Activated CD4-positive, alpha-beta T cell treated with anti-CD3 and anti-CD28 coated beads for 36 hours (primary cell): ENCODE results near the gene LRWD1. TPM values are rescaled to one million over a fixed set of nuclear protein-coding genes. Genes with fewer than 3 reads are reported as not detected.
A peak's percentile ranks its signal among the peaks of the same experiment; 100 is the strongest.

Source experiments
- ATAC-seq: fragments of 200-7000 bp; cut with Tn5 transposase; one replicate; pipeline ENCODE4 v1.10.0; 2021; ENCODE audit warnings: mild to moderate bottlenecking, moderate library complexity
- CTCF ChIA-PET: fragments of 350-600 bp; sonication (Branson Sonifier 250); formaldehyde crosslinking; loops from one replicate; lab custom pipeline; 2021; ENCODE audit warnings: antibody characterized with exemption; lab: Charles Lee
- POLR2A ChIA-PET: fragments of 350-600 bp; sonication (Branson Sonifier 250); formaldehyde crosslinking; loops from one replicate; lab custom pipeline; 2021; ENCODE audit warnings: antibody characterized with exemption, inconsistent platforms; lab: Charles Lee
- DNase-seq: peaks from one replicate; pipeline ENCODE4 v3.0.0-alpha.2; 2020
- H3K27ac Mint-ChIP-seq: one replicate; pipeline ENCODE4 v1.8.0; 2021; ENCODE audit warnings: mixed read lengths
- H3K27me3 Mint-ChIP-seq: one replicate; pipeline ENCODE4 v1.8.0; 2021; ENCODE audit warnings: mixed read lengths
- H3K36me3 Mint-ChIP-seq: one replicate; pipeline ENCODE4 v1.8.0; 2021; ENCODE audit warnings: low read depth, mixed read lengths
- H3K4me1 Mint-ChIP-seq: one replicate; pipeline ENCODE4 v1.8.0; 2021; ENCODE audit warnings: mixed read lengths
- H3K4me3 Mint-ChIP-seq: one replicate; pipeline ENCODE4 v1.8.0; 2021; ENCODE audit warnings: mild to moderate bottlenecking, moderate library complexity, mixed read lengths
- H3K9me3 Mint-ChIP-seq: one replicate; pipeline ENCODE4 v1.8.0; 2021; ENCODE audit warnings: low read depth, mixed read lengths
- intact Hi-C, 2 experiments: fragments of 100-400 bp; cut with DNase I in 1 of 2; cut with micrococcal nuclease in 1 of 2; formaldehyde crosslinking; loops; one replicate each; pipeline versions ENCODE4 v1.14.2 to v1.15.1; 2022 to 2024; cut with DNase I, micrococcal nuclease
- total RNA-seq, 2 experiments: library from RNA; stranded (reverse); gene quantifications; one replicate each; pipeline ENCODE4 v1.2.3, GENCODE V29; 2021

Gene LRWD1
- 10 to 100 TPM; 13.6 to 14.4 TPM for total RNA-seq

DNA sequence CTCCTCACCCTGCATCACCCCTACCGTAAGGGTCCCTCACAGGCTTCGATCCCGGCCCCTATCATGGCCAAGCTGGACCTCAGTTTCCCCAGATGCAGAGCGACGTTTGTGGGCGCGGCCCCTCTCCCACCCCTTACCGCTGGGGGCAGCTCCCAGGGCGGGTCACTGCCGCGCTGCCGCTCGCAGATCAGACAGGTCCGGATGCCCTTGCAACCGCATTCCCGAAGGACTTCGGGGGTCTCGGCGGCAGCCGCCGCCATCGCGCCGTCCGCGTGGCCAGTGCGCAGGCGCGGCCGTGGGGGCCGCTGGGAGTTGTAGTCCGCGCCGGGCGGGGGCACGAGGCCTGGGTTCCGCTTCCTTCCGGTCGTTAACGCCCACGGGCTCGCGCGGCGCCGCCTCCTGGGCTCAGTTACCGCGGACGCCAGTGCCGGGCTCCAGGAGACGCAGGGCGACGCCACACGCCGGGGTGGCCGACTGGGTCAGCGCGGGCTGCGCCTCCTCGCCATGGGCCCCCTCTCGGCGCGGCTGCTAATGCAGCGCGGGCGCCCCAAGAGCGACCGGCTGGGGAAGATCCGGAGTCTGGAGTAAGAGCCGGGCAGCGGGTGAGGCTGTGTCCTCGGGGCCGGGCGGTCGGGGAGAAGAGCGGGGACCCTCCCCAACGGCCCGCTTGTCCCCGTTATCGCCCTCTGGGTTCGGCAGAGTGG is at the start of gene LRWD1, which contains the start of gene ALKBH4:
TSS of gene LRWD1 (plus strand) at position 408 of the 704 bp plus-strand sequence. CDS start at position 505, 97 bp downstream.
TSS of gene ALKBH4 (minus strand) at position 287 of the 704 bp plus-strand sequence. CDS start at position 260, 27 bp downstream.
- CTCF ChIA-PET, result interaction anchor here (0.8 to 1.8 kb wide), 4 partner anchors 9 to 52 kb away, joined by 3 to 7 read pairs (median 4); no protein-coding TSS in a partner anchor

DNA sequence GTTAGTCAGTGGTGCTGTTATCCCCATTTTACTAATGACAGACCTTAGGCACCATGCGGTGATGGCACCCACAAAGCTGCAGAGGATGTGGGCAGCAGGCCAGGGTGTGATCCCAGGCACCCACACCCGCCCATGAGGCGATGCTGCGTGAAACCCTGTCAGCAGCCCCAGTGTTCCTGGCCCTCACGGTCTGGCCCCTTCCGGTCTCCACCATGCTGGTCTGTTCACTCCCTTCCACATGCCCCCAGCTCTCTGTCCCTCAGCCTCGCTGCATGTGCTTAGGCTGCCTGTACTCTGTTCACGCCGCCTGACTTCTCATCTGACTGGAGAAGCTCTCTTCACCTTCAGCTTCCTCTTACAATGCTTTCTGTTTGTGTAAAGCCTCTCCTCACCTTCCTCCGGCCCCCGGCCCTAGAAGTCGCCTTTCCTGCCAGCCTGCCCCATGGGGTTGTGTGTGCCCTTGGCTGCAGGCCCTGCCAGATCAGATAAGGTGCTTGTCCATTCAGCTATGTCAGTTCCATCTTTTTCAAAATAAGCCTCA is 49.0 kb upstream of the LRWD1 start:
- ATAC-seq (peak; percentile 85), DNase-seq (peak; percentile 83)
- Mint-ChIP-seq H3K4me1 (peaks cover 55% of the 10 kb centered on the region), H3K4me3 (peak overlapping the region; percentile 29), H3K27ac (peak overlapping the region; percentile 95), H3K9me3 (no peaks in the 10 kb centered on the region), H3K27me3 (no peaks in the 10 kb centered on the region), H3K36me3 (peaks cover 60% of the 10 kb centered on the region)
- intact Hi-C loops, result loop anchor here in 1 of 2 experiments (1.0 to 2.0 kb wide), 2 partner anchors 11 to 17 kb away; partner anchors contain the start of gene ORAI2
- CTCF ChIA-PET, result interaction anchor here (1.1 to 2.6 kb wide), 4 partner anchors 10 to 18 kb away, joined by 3 to 13 read pairs (median 9); partner anchors contain the start of gene ORAI2
- POLR2A ChIA-PET, result interaction anchor here (0.5 to 1.3 kb wide), 6 partner anchors 10 to 1263 kb away, joined by 3 to 7 read pairs (median 4); no protein-coding TSS in a partner anchor

More for the DNA sequence above, at the start of gene LRWD1, which contains the start of gene ALKBH4:
- no peaks in the 10 kb centered on the region for H3K9me3 Mint-ChIP-seq
- H3K4me1 Mint-ChIP-seq, result peaks cover 30% of the 10 kb centered on the region
- intact Hi-C loops, result loop anchor here (1.0 to 10.0 kb wide), 8 partner anchors 31 to 1140 kb away; partner anchors contain the start of genes PRKRIP1 (in 2 of the 2), SH2B2 (in 2 of the 2), IFT22 (in 1 of the 2) and ORAI2 (in 1 of the 2)
- POLR2A ChIA-PET, result no interaction called here
- H3K36me3 Mint-ChIP-seq, result no peaks in the 10 kb centered on the region
- peak; percentile 98 for DNase-seq
- H3K27me3 Mint-ChIP-seq, result no peaks in the 10 kb centered on the region
- peak within 1 kb of the TSS; percentile 95 for H3K4me3 Mint-ChIP-seq
- peak within 1 kb of the TSS; percentile 73 for H3K27ac Mint-ChIP-seq
- peak; percentile 94 for ATAC-seq

DNA sequence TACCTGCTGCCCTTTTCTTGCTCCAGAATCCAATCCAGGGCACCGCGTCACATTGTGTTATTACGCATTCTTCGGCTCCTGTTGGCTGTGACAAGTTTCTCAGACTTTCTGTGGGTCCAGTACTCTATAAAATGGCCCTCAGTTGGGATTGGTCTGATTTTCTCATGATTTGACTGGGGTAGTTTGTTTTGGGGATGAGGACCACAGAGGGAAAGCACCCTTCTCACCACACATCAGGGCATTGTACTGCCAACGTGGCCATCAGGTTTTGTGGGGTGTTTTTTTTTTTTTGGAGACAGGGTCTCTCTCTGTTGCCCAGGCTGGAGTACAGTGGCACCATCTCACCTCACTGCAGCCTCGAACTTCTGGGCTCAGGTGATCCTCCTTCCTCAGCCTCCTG is 48.4 kb upstream of the LRWD1 start:
- intact Hi-C loops, result loop anchor here in 1 of 2 experiments (2.0 kb wide), 1 partner anchor 16 kb away; the partner anchor contains the start of gene ORAI2
- H3K9me3 Mint-ChIP-seq, result no peaks in the 10 kb centered on the region
- ATAC-seq, result no peak
- CTCF ChIA-PET, result interaction anchor here (2.4 to 2.6 kb wide), 2 partner anchors 9 to 12 kb away, joined by 11 to 13 read pairs; no protein-coding TSS in a partner anchor
- POLR2A ChIA-PET, result interaction anchor here (0.6 to 1.1 kb wide), 3 partner anchors 11 to 676 kb away, joined by 3 to 7 read pairs (median 3); no protein-coding TSS in a partner anchor
- no peaks in the 10 kb centered on the region for H3K27me3 Mint-ChIP-seq
- peak overlapping the region; percentile 29 for H3K4me3 Mint-ChIP-seq
- peak overlapping the region; percentile 95 for H3K27ac Mint-ChIP-seq
- H3K4me1 Mint-ChIP-seq, result peaks cover 61% of the 10 kb centered on the region
- no peak for DNase-seq
- peaks cover 62% of the 10 kb centered on the region for H3K36me3 Mint-ChIP-seq

DNA sequence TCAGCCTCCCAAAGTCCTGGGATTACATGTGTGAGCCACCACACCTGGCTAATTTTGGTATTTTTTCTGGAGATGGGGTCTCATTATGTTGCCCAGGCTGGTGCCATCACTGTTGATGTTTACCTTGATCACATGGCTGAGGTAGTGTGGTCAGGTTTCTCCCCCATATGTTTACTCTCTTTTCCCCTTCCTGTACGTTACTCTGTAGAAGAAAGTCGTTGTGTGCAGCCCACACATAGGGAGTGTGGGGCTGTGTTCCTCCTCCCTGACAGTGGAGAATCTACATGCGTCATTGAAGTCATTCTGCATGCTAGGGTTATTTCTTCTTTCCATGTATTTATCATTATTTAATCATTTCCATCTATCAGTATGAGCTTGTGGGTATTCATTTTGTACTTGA is 47.7 kb upstream of the LRWD1 start:
- Mint-ChIP-seq H3K27me3 (no peaks in the 10 kb centered on the region), H3K9me3 (no peaks in the 10 kb centered on the region), H3K4me1 (peaks cover 61% of the 10 kb centered on the region), H3K4me3 (peak overlapping the region; percentile 2), H3K36me3 (peaks cover 57% of the 10 kb centered on the region), H3K27ac (peak overlapping the region; percentile 95)
- intact Hi-C loops, result loop anchor here in 1 of 2 experiments (2.0 kb wide), 1 partner anchor 16 kb away; the partner anchor contains the start of gene ORAI2
- CTCF ChIA-PET, result interaction anchor here (0.6 to 1.1 kb wide), 2 partner anchors 9 to 1558 kb away, joined by 3 to 6 read pairs; no protein-coding TSS in a partner anchor
- POLR2A ChIA-PET, result interaction anchor here (0.6 to 0.9 kb wide), 3 partner anchors 9 to 54 kb away, joined by 3 to 7 read pairs (median 3); no protein-coding TSS in a partner anchor
- DNase-seq (no peak), ATAC-seq (peak; percentile 14)

DNA sequence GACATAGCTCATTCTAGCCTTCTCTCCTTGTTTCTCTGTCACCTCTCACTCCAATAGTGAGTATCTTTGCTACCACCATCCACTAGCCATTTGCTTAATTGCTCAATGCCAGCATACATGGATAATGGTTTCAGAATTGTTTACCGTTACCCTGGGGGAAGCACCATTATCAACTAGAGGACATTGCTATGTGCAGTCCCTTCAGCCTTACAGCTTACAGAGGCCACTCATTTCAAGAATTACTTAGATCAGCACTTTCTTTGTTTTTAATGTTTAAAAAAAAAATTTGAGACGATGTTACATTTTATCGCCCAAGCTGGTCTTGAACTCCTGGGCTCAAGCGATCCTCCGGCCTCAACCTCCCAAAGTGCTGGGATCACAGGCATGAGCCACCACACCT is 46.2 kb upstream of the LRWD1 start:
- Mint-ChIP-seq H3K4me1 (peaks cover 61% of the 10 kb centered on the region), H3K27ac (peak overlapping the region; percentile 37), H3K9me3 (no peaks in the 10 kb centered on the region), H3K36me3 (peaks cover 52% of the 10 kb centered on the region), H3K4me3 (no peak overlapping the region), H3K27me3 (no peaks in the 10 kb centered on the region)
- no peak for DNase-seq
- POLR2A ChIA-PET, result interaction anchor here (1.4 kb wide), 1 partner anchor 8 kb away, joined by 5 read pairs; no protein-coding TSS in a partner anchor
- CTCF ChIA-PET, result interaction anchor here (0.6 to 0.8 kb wide), 4 partner anchors 14 to 452 kb away, joined by 3 to 5 read pairs (median 4); no protein-coding TSS in a partner anchor
- peak; percentile 9 for ATAC-seq
- intact Hi-C loops, result no loop called here

DNA sequence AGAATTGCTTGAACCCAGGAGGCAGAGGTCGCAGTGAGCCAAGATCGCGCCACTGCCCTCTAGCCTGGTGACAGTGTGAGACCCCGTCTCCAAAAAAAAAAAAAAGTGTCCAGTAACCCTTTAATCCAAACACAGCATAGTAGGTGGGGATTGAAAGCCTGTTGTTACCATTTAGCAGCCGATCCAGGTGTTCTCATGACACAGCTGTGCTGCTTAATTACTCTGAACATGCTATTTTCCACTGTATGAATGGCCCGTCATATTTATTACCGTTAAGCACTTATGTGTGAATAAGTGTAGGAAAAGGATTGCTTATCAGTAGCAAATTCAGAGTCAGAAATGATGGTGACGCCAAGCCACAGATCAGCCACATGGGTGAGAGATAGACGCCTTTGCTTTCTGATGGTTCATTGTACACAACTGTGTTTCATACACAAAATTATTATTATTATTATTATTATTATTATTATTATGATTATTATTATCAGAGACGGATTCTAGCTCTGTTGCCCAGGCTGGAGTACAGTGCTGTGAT is 43.0 kb upstream of the LRWD1 start:
- intact Hi-C loops, result no loop called here
- no peak for DNase-seq
- H3K36me3 Mint-ChIP-seq, result peaks cover 50% of the 10 kb centered on the region
- H3K4me3 Mint-ChIP-seq, result no peak overlapping the region
- ChIA-PET CTCF (interaction anchor here (0.6 kb wide), 1 partner anchor 34 kb away, joined by 3 read pairs; no protein-coding TSS in a partner anchor), POLR2A (interaction anchor here (0.6 to 0.7 kb wide), 2 partner anchors 33 to 52 kb away, joined by 4 to 8 read pairs; no protein-coding TSS in a partner anchor)
- peaks cover 60% of the 10 kb centered on the region for H3K4me1 Mint-ChIP-seq
- no peaks in the 10 kb centered on the region for H3K27me3 Mint-ChIP-seq
- H3K9me3 Mint-ChIP-seq, result no peaks in the 10 kb centered on the region
- no peak overlapping the region for H3K27ac Mint-ChIP-seq
- no peak for ATAC-seq

DNA sequence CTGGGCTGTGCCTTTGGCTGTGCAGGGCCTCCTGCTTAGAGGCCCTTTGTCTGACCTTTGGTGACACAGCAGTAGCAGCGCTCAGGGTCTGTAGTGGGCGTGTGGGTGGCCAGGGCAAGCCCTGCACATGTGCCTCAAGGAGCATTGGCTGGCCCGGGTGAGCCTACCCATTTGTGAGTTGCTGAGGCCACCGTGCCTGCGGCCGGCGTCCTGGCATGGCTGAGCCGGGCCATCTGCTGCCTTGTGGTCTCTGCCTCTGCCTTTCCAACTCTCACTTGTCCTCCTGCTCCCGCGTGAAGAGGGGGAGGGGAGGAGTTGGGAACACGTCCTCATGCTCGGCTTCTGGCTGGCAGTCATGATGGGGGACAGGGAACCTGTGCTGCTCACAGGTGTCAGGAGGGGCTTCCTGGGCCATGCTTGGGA is 40.6 kb upstream of the LRWD1 start:
- CTCF ChIA-PET, result no interaction called here
- no peak for DNase-seq
- Mint-ChIP-seq H3K9me3 (no peaks in the 10 kb centered on the region), H3K4me1 (peaks cover 62% of the 10 kb centered on the region), H3K36me3 (peaks cover 47% of the 10 kb centered on the region), H3K27me3 (no peaks in the 10 kb centered on the region), H3K4me3 (no peak overlapping the region), H3K27ac (peak overlapping the region; percentile 100)
- no peak for ATAC-seq
- POLR2A ChIA-PET, result interaction anchor here (0.6 kb wide), 1 partner anchor 27 kb away, joined by 3 read pairs; no protein-coding TSS in a partner anchor
- intact Hi-C loops, result no loop called here

DNA sequence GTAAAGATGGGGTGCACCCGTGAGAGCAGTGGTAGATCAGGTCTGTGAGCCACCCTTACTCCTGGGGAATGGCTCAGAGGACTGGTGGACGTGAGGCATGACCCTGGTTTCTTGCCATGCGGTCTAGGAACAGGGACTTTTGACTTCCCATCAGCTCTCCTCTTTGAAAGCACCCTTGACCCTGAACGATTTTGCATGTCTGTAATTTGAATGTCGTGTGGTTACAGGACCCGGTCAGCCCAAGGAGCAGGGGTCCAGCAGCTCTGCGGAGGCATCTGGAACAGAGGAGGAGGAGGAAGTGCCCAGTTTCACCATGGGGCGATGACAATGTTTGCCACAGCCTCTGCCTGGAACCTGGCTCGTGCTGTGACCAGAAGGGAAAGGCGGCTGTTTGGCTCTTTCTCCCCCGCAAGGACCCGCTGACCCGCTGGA is 40.0 kb upstream of the LRWD1 start:
- ATAC-seq, result no peak
- H3K4me3 Mint-ChIP-seq, result no peak overlapping the region
- DNase-seq, result no peak
- peaks cover 64% of the 10 kb centered on the region for H3K4me1 Mint-ChIP-seq
- ChIA-PET CTCF (interaction anchor here (1.3 to 2.1 kb wide), 3 partner anchors 7 to 19 kb away, joined by 3 to 13 read pairs (median 6); no protein-coding TSS in a partner anchor), POLR2A (interaction anchor here (0.6 kb wide), 1 partner anchor 28 kb away, joined by 3 read pairs; no protein-coding TSS in a partner anchor)
- intact Hi-C loops, result no loop called here
- H3K36me3 Mint-ChIP-seq, result peaks cover 47% of the 10 kb centered on the region
- no peaks in the 10 kb centered on the region for H3K9me3 Mint-ChIP-seq
- peak overlapping the region; percentile 100 for H3K27ac Mint-ChIP-seq
- H3K27me3 Mint-ChIP-seq, result no peaks in the 10 kb centered on the region

DNA sequence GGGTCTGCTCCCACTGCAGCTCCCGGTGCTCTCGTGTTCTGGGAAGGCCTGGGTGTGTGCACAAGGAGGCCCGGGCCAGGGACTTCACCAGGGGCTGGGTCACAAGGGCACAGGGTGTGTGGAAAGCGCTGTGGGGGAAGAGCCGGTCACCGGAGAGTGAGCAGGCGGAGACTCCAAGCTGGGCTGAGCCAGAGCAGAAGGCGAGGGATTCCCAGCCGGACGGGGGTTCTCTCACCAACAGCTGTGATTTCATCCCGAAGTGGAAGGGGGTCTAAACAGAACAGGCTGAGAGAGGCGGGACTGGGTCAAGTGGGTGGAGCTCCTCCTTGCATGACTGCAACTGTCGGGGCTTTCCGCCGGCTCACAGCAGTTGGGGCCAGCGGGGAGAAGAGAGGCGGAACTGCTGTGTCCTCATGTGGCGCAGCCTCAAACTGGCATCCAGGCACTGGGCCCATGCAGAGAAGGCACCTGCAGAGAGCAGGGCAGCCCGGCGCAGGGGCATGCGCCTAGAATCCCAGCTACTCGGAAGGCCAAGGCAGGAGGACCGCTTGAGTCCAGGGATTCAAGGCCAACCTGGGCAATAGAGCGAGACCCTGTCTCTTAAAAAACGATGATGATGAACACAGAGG is 39.0 kb upstream of the LRWD1 start:
- POLR2A ChIA-PET, result interaction anchor here (0.6 to 1.1 kb wide), 3 partner anchors 9 to 22 kb away, joined by 3 read pairs; no protein-coding TSS in a partner anchor
- peaks cover 60% of the 10 kb centered on the region for H3K4me1 Mint-ChIP-seq

More for the DNA sequence above, 39.0 kb upstream of the LRWD1 start:
- ATAC-seq (peak; percentile 82), DNase-seq (peak; percentile 91)
- H3K9me3 Mint-ChIP-seq, result no peaks in the 10 kb centered on the region
- CTCF ChIA-PET, result interaction anchor here (0.8 to 2.5 kb wide), 8 partner anchors 8 to 39 kb away, joined by 3 to 13 read pairs (median 4); partner anchors contain the start of genes ALKBH4, LRWD1 and PRKRIP1
- H3K4me3 Mint-ChIP-seq, result peak overlapping the region; percentile 72
- peaks cover 42% of the 10 kb centered on the region for H3K36me3 Mint-ChIP-seq
- peak overlapping the region; percentile 100 for H3K27ac Mint-ChIP-seq
- intact Hi-C loops, result loop anchor here (1.0 to 2.0 kb wide), 3 partner anchors 10 to 139 kb away; partner anchors contain the start of genes ALKBH4 (in 1 of the 2), LRWD1 (in 1 of the 2) and SH2B2 (in 1 of the 2)
- no peaks in the 10 kb centered on the region for H3K27me3 Mint-ChIP-seq
